GM19397 (cell line): Measurements from ENCODE around the gene BCL11B.

Experiments
- ATAC-seq: cut with Tn5 transposase; IDR thresholded peaks from one replicate; pipeline ENCODE4 v1.9.1; 2021; ENCODE audit warnings: mild to moderate bottlenecking, moderate library complexity; ENCODE audit not compliant: unreplicated experiment

BCL11B gene

GRCh38 chr14:99203080-99203479 is 68.9 kb downstream of the BCL11B start:
- no peak for ATAC-seq

GRCh38 chr14:99202516-99202915 is 69.5 kb downstream of the BCL11B start:
- no peak for ATAC-seq

GRCh38 chr14:99201351-99202073 is 70.5 kb downstream of the BCL11B start:
- ATAC-seq: no peak

- ATAC-seq: no peak
Observed at GRCh38 chr14:99200654-99201005, 71.4 kb downstream of the BCL11B start.

GRCh38 chr14:99199846-99200653 is 71.9 kb downstream of the BCL11B start:
- no peak for ATAC-seq

GRCh38 chr14:99198746-99199502 is 73.1 kb downstream of the BCL11B start:
- no peak for ATAC-seq

GRCh38 chr14:99196310-99196650 is 75.7 kb downstream of the BCL11B start:
- no peak for ATAC-seq

GRCh38 chr14:99195602-99196309 is 76.2 kb downstream of the BCL11B start:
- ATAC-seq: no peak

- ATAC-seq: no peak
Observed at GRCh38 chr14:99194736-99195135, 77.3 kb downstream of the BCL11B start.

- no peak for ATAC-seq
Observed at GRCh38 chr14:99194136-99194535, 77.9 kb downstream of the BCL11B start.

- no peak for ATAC-seq
Observed at GRCh38 chr14:99192830-99193229, 79.2 kb downstream of the BCL11B start.

- no peak for ATAC-seq
Observed at GRCh38 chr14:99192028-99192621, 79.9 kb downstream of the BCL11B start.

- no peak for ATAC-seq
Observed at GRCh38 chr14:99191395-99192027, 80.5 kb downstream of the BCL11B start.

GRCh38 chr14:99190696-99191394 is 81.2 kb downstream of the BCL11B start:
- ATAC-seq: no peak

GRCh38 chr14:99189201-99189801 is 82.7 kb downstream of the BCL11B start:
- ATAC-seq: no peak

- no peak for ATAC-seq
Observed at GRCh38 chr14:99188731-99189191, 83.2 kb downstream of the BCL11B start.

GRCh38 chr14:99187858-99188257 is 84.1 kb downstream of the BCL11B start:
- no peak for ATAC-seq

- ATAC-seq: no peak
Observed at GRCh38 chr14:99186956-99187690, 84.9 kb downstream of the BCL11B start.
